GM12892 (cell line): ENCODE data around the gene CNDP2.

ENCODE experiments used
- POLR2A ChIP-seq: IDR thresholded peaks from 2 replicates; pipeline ENCODE4 v1.6.1; 2011; ENCODE audit warnings: low read depth, low read length, control low read depth
- POLR2AphosphoS5 ChIP-seq: IDR thresholded peaks from 2 replicates; pipeline ENCODE4 v1.6.1; 2011; ENCODE audit warnings: low read depth, low read length, control low read depth
- TAF1 ChIP-seq: IDR thresholded peaks from 2 replicates; pipeline ENCODE4 v1.6.1; 2011; ENCODE audit warnings: low read depth, mild to moderate bottlenecking, control low read depth, low read length, borderline replicate concordance

DNA sequence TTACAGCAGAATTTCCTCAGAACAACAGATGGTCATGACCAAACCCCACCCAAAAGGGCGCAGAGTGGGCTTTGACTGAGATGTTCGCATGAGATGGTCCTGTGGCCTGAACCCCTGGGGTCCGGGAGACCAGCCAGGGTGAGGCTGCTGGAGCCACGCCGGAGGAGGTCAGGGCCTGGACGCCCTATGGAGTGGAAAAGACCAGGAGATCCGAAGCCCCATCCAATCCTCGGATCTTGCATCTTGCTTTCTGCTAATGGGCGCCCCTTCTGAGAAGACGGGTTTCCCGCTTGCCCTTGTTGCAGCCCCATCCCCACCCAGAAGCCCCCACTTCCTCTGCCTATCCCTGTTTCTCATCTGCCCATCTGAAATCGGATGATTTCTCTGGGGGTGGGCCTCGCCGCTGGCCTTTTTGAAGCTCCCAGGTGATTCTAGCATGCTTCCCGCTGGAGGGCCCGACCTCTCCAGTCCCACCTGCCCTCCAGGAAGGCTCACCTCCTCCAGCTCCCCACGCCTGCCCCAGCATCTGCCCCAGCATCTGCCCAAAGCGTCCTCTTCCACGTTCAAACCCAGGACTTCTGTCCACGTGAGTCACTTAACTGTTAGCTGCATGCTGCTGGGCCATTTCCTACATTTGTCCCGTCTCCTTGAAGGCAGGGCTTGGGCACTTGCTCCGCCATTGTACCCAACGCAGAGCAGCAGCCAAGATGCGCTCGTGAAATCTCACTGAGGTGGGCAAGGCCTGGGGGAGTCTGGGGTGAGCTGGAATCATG is 33.8 kb downstream of the CNDP2 start:
- TF ChIP-seq POLR2A (no peak), TAF1 (no peak), POLR2AphosphoS5 (no peak)
